H1 (cell line): ENCODE measurements around the gene C1QA. TPM values are rescaled to one million over a fixed set of nuclear protein-coding genes. Genes with fewer than 3 reads are reported as not detected.

Experiments used
- CTCF ChIA-PET: fragments of 300-600 bp; sonication (Branson Sonifier 250); formaldehyde crosslinking; loops from one replicate; lab custom pipeline; 2021; ENCODE audit not compliant: partially characterized antibody; lab: Charles Lee
- POLR2A ChIA-PET: fragments of 300-600 bp; sonication (Branson Sonifier 250); formaldehyde crosslinking; loops from one replicate; lab custom pipeline; 2021; ENCODE audit warnings: inconsistent platforms; ENCODE audit not compliant: partially characterized antibody; lab: Charles Lee
- DNase-seq, 2 experiments: peaks; one replicate each; pipeline versions ENCODE4 v3.0.0 to v3.0.0-alpha.2; 2010 to 2022; ENCODE audit warnings: low spot score in 2 of 2, low read depth in 1 of 2, mixed read lengths in 1 of 2
- FAIRE-seq: peaks from 2 replicates; lab custom pipeline; 2011; peaks lifted over from hg19 to GRCh38; lab: Jason Lieb, UNC
- H2AFZ ChIP-seq: 2 replicates; pipeline ENCODE4 v1.8.1; 2012; ENCODE audit warnings: low read length, inconsistent platforms
- H2AK5ac ChIP-seq: 2 replicates; pipeline ENCODE4 v1.6.1; 2013; ENCODE audit warnings: low read depth, low read length
- H2BK120ac ChIP-seq: replicated peaks from 2 replicates; pipeline ENCODE3; 2013; ENCODE audit warnings: low read depth, low read length, inconsistent platforms
- H2BK12ac ChIP-seq: 2 replicates; pipeline ENCODE4 v1.6.1; 2013; ENCODE audit warnings: low read depth, low read length
- H2BK15ac ChIP-seq: 2 replicates; pipeline ENCODE4 v1.6.1; 2013; ENCODE audit warnings: low read length
- H2BK20ac ChIP-seq: 2 replicates; pipeline ENCODE4 v1.6.1; 2013; ENCODE audit warnings: low read length
- H2BK5ac ChIP-seq: 2 replicates; pipeline ENCODE4 v1.6.1; 2013; ENCODE audit warnings: low read depth, low read length
- H3K14ac ChIP-seq: 2 replicates; pipeline ENCODE4 v1.6.1; 2013; ENCODE audit warnings: inconsistent platforms; ENCODE audit not compliant: insufficient read length
- H3K18ac ChIP-seq: 2 replicates; pipeline ENCODE4 v1.6.1; 2013; ENCODE audit warnings: low read length; ENCODE audit errors: extremely low read depth
- H3K23ac ChIP-seq: 2 replicates; pipeline ENCODE4 v1.6.1; 2013; ENCODE audit warnings: inconsistent platforms; ENCODE audit not compliant: insufficient read length
- H3K23me2 ChIP-seq: 2 replicates; pipeline ENCODE4 v1.6.1; 2013; ENCODE audit warnings: low read depth, low read length
- H3K27ac ChIP-seq: 2 replicates; pipeline ENCODE4 v1.6.1; 2011; ENCODE audit warnings: low read depth, low read length, inconsistent platforms
- H3K27me3 ChIP-seq, 4 experiments: replicated peaks in 1 of 4; 1 replicate in 1 of 4; 2 replicates in 3 of 4; pipeline versions ENCODE4 v1.6.1 to v1.8.1; 2011 to 2013; ENCODE audit warnings: low read length in 3 of 4, mild to moderate bottlenecking in 3 of 4, inconsistent platforms in 2 of 4, mixed read lengths in 2 of 4, moderate library complexity in 1 of 4; ENCODE audit not compliant: control insufficient read depth in 3 of 4, insufficient read depth in 3 of 4; ENCODE audit errors: extremely low read depth in 1 of 4
- H3K36me3 ChIP-seq, 4 experiments: 2 replicates each; pipeline versions ENCODE4 v1.6.1 to v1.8.1; 2011 to 2013; ENCODE audit warnings: mild to moderate bottlenecking in 4 of 4, low read length in 3 of 4, moderate library complexity in 2 of 4, control low read depth in 1 of 4, inconsistent platforms in 1 of 4; ENCODE audit not compliant: insufficient read depth in 4 of 4, control insufficient read depth in 2 of 4
- H3K4ac ChIP-seq: replicated peaks from 2 replicates; pipeline ENCODE3; 2013; ENCODE audit warnings: low read length, low read depth, mixed read lengths, inconsistent platforms; ENCODE audit not compliant: insufficient read length
- H3K4me1 ChIP-seq, 4 experiments: replicated peaks in 1 of 4; 1 replicate in 1 of 4; 2 replicates in 3 of 4; pipeline versions ENCODE4 v1.6.1 to v1.8.1; 2011 to 2013; ENCODE audit warnings: low read length in 3 of 4, inconsistent platforms in 2 of 4, mixed read lengths in 1 of 4; ENCODE audit not compliant: insufficient read depth in 4 of 4, control insufficient read depth in 3 of 4
- H3K4me2 ChIP-seq, 2 experiments: 2 replicates each; pipeline versions ENCODE4 v1.6.1 to v1.8.1; 2011 to 2013; ENCODE audit warnings: low read depth in 2 of 2, low read length in 2 of 2, control low read depth in 1 of 2, inconsistent platforms in 1 of 2, mild to moderate bottlenecking in 1 of 2; ENCODE audit not compliant: insufficient read depth in 1 of 2
- H3K4me3 ChIP-seq, 4 experiments: fragments of 200-600, 300-600 bp in 1 of 4; sonication (generic), shearing (Covaris generic), sonication (Bioruptor Twin) in 1 of 4; 2 replicates each; pipeline versions ENCODE4 v1.5.1 to v1.8.1; 2011 to 2016; ENCODE audit warnings: low read length in 4 of 4, low read depth in 3 of 4, control low read depth in 2 of 4, inconsistent platforms in 2 of 4, mild to moderate bottlenecking in 2 of 4, mixed read lengths in 1 of 4, moderate library complexity in 1 of 4; ENCODE audit not compliant: insufficient read depth in 2 of 4; ENCODE audit errors: extremely low read depth in 1 of 4
- H3K56ac ChIP-seq: replicated peaks from 2 replicates; pipeline ENCODE3; 2013; ENCODE audit warnings: low read depth, mild to moderate bottlenecking, mixed read lengths, low read length, inconsistent platforms; ENCODE audit not compliant: insufficient read length
- H3K79me1 ChIP-seq: 2 replicates; pipeline ENCODE4 v1.6.1; 2013; ENCODE audit warnings: low read depth, low read length, control low read depth
- H3K79me2 ChIP-seq, 2 experiments: 2 replicates each; pipeline versions ENCODE4 v1.6.1 to v1.8.1; 2012 to 2013; ENCODE audit warnings: low read length in 2 of 2, mild to moderate bottlenecking in 2 of 2, inconsistent platforms in 1 of 2; ENCODE audit not compliant: insufficient read depth in 2 of 2, control insufficient read depth in 1 of 2
- H3K9ac ChIP-seq, 4 experiments: replicated peaks in 1 of 4; 1 replicate in 1 of 4; 2 replicates in 3 of 4; pipeline versions ENCODE4 v1.6.1 to v1.8.1; 2011 to 2013; ENCODE audit warnings: low read depth in 3 of 4, low read length in 3 of 4, control low read depth in 2 of 4, mild to moderate bottlenecking in 2 of 4, moderate library complexity in 2 of 4, inconsistent platforms in 1 of 4; ENCODE audit errors: extremely low read depth in 1 of 4
- H3K9me3 ChIP-seq, 2 experiments: 2 replicates each; pipeline versions ENCODE4 v1.6.1 to v1.8.1; 2012 to 2013; ENCODE audit warnings: mild to moderate bottlenecking in 2 of 2, moderate library complexity in 2 of 2, control low read depth in 1 of 2, inconsistent platforms in 1 of 2, low read depth in 1 of 2, low read length in 1 of 2, mixed read lengths in 1 of 2; ENCODE audit not compliant: insufficient read depth in 2 of 2
- H4K20me1 ChIP-seq, 2 experiments: replicated peaks in 1 of 2; 2 replicates each; pipeline versions ENCODE3 to v1.8.1; 2011 to 2013; ENCODE audit warnings: inconsistent platforms in 2 of 2, low read length in 2 of 2, mild to moderate bottlenecking in 1 of 2; ENCODE audit not compliant: insufficient read depth in 2 of 2, control insufficient read depth in 1 of 2
- H4K5ac ChIP-seq: 2 replicates; pipeline ENCODE4 v1.6.1; 2013; ENCODE audit warnings: low read length, low read depth, mixed read lengths, inconsistent platforms; ENCODE audit not compliant: insufficient read length
- H4K8ac ChIP-seq: 2 replicates; pipeline ENCODE4 v1.8.0; 2013; ENCODE audit warnings: mild to moderate bottlenecking, moderate library complexity, low read length, inconsistent platforms; ENCODE audit not compliant: insufficient read depth; ENCODE audit errors: extremely low read depth
- H4K91ac ChIP-seq: replicated peaks from 2 replicates; pipeline ENCODE3; 2013; ENCODE audit warnings: low read length, mixed read lengths, inconsistent platforms; ENCODE audit not compliant: insufficient read length
- CBX8 ChIP-seq: fragments of 300-800, 300-1000 bp; sonication (generic); IDR thresholded peaks from 2 replicates; pipeline ENCODE4 v1.7.1; 2016; ENCODE audit warnings: low read depth, low read length, borderline replicate concordance
- CHD2 ChIP-seq: IDR thresholded peaks from 2 replicates; pipeline ENCODE4 v1.6.1; 2012; ENCODE audit warnings: low read length, improper control_type of control experiment
- EZH2 ChIP-seq: fragments of 200-600 bp; sonication (generic); IDR thresholded peaks from 2 replicates; pipeline ENCODE4 v1.7.1; 2012; ENCODE audit warnings: low read depth, mild to moderate bottlenecking, moderate library complexity, low read length, inconsistent platforms; ENCODE audit not compliant: severe bottlenecking
- HDAC6 ChIP-seq: IDR thresholded peaks from one replicate; pipeline ENCODE4 v1.7.1; 2012; ENCODE audit warnings: low read depth, mild to moderate bottlenecking, inconsistent platforms, low read length, moderate library complexity
- KDM4A ChIP-seq: IDR thresholded peaks from one replicate; pipeline ENCODE4 v1.7.1; 2012; ENCODE audit warnings: low read depth, mild to moderate bottlenecking, moderate library complexity, low read length, inconsistent platforms; ENCODE audit not compliant: severe bottlenecking
- POLR2A ChIP-seq, 2 experiments: IDR thresholded peaks; 1 replicate in 1 of 2; 2 replicates in 1 of 2; pipeline ENCODE4 v1.6.1; 2011; ENCODE audit warnings: low read depth in 2 of 2, low read length in 2 of 2, mild to moderate bottlenecking in 2 of 2; ENCODE audit errors: control extremely low read depth in 1 of 2
- RXRA ChIP-seq: IDR thresholded peaks from 2 replicates; pipeline ENCODE4 v1.6.1; 2011; ENCODE audit warnings: low read depth, mild to moderate bottlenecking, low read length, moderate library complexity; ENCODE audit not compliant: insufficient read depth
- SIN3A ChIP-seq, 2 experiments: IDR thresholded peaks in 1 of 2; conservative IDR thresholded peaks in 1 of 2; 2 replicates each; pipeline ENCODE4 v1.6.1; 2011 to 2012; ENCODE audit warnings: low read length in 2 of 2, improper control_type of control experiment in 1 of 2, low read depth in 1 of 2, mild to moderate bottlenecking in 1 of 2
- SIX5 ChIP-seq: IDR thresholded peaks from 2 replicates; pipeline ENCODE4 v1.6.1; 2011; ENCODE audit warnings: mild to moderate bottlenecking, low read depth, low read length
- TAF1 ChIP-seq: IDR thresholded peaks from 2 replicates; pipeline ENCODE4 v1.6.1; 2011; ENCODE audit warnings: mild to moderate bottlenecking, low read depth, low read length
- TEAD4 ChIP-seq: IDR thresholded peaks from 2 replicates; pipeline ENCODE4 v1.6.1; 2012; ENCODE audit warnings: low read depth, low read length, inconsistent platforms, mixed read lengths
- WGBS, 2 experiments: shearing (Covaris generic) in 1 of 2; methylation state at CpG; one replicate each; pipeline versions ENCODE4 v1.1.6 to v1.1.7; 2013 to 2015; ENCODE audit warnings: low lambda C conversion rate in 2 of 2, mixed read lengths in 2 of 2, inconsistent platforms in 1 of 2, low coverage in 1 of 2, missing lambda C conversion rate in 1 of 2; ENCODE audit not compliant: insufficient replicate concordance in 2 of 2, insufficient coverage in 1 of 2, insufficient read length in 1 of 2; ENCODE audit errors: extremely low coverage in 1 of 2, missing lambda C conversion rate in 1 of 2; 5-methylcytosine and 5-hydroxymethylcytosine counted together
- polyA plus RNA-seq, 7 experiments: library from polyadenylated mRNA; depleted of rRNA in 3 of 7; stranded (reverse) in 5 of 7; unstranded in 2 of 7; fragments of >200 nt in 5 of 7; fragments of 200-250 nt in 2 of 7; gene quantifications; 1 replicate in 5 of 7; 2 replicates in 1 of 7; 4 replicates in 1 of 7; pipeline versions ENCODE4 v1.2.1 to v1.2.3, GENCODE V29; 2011 to 2013; ENCODE audit warnings: missing spikeins in 2 of 7, mixed read lengths in 2 of 7
- total RNA-seq: library from RNA; stranded (reverse); fragmentation: NEBNext Ultra II Directional; extraction: Animal tissue kit (Norgen Biotek cat#: 25700); gene quantifications from 2 replicates; pipeline ENCODE4 v1.2.1, GENCODE V29; 2021
- TF ChIP-seq, protein P1 (sequence below), 3 experiments: IDR thresholded peaks; 1 replicate in 2 of 3; 2 replicates in 1 of 3; pipeline versions ENCODE4 v1.5.1 to v1.6.1; 2011; ENCODE audit warnings: low read length in 3 of 3, mild to moderate bottlenecking in 3 of 3, inconsistent platforms in 2 of 3, low read depth in 1 of 3, moderate library complexity in 1 of 3; ENCODE audit not compliant: insufficient read depth in 1 of 3; ENCODE audit errors: control extremely low read depth in 1 of 3

Gene C1QA
- total and polyA plus RNA-seq, 2 of the 8 experiments (the other 6 are each of a cell fraction or from before 2014, with no cell fraction given): not detected

DNA sequence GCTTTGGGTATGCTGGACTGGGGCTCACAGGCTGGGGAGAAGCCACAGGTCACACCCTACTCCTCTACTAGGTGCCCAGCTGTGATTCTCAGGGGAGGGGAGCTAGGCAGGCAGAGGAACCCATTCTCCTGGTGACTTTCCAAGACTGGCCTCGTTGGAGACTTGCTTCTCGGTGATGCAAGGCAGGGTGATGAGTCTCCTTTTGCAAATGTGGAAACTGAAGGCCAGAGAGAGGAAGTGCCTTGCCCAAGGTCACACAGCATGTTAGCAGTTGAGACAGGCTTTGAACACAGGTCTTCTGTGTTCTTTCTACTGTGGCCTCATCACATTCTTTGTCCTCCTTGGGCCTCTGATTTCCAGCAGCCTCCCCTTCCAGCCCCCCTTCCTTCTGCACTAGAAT is 20.5 kb upstream of the C1QA start:
- ChIA-PET POLR2A (interaction anchor here (1.5 kb wide), 1 partner anchor 10 kb away, joined by 6 read pairs; no protein-coding TSS in a partner anchor), CTCF (interaction anchor here (1.0 to 3.4 kb wide), 4 partner anchors 26 to 199 kb away, joined by 4 to 9 read pairs (median 6); no protein-coding TSS in a partner anchor)
- H3K18ac ChIP-seq: no peak overlapping the region
- H3K4me1 ChIP-seq: peaks cover 0 to 5% (median under 1%) of the 10 kb centered on the region in 4 experiments; a peak in 5 of 7 replicates
- H3K23ac ChIP-seq: no peak overlapping the region
- H3K27ac ChIP-seq: no peak overlapping the region
- no peak overlapping the region for H4K91ac ChIP-seq
- H2AK5ac ChIP-seq: no peak overlapping the region
- no peak overlapping the region for H2BK20ac ChIP-seq
- H2BK5ac ChIP-seq: no peak overlapping the region
- H3K4me2 ChIP-seq: no peak overlapping the region
- H3K9me3 ChIP-seq: no peaks in the 10 kb centered on the region
- 86% methylated on average over 2 of the region's 2 CpGs; no CpG with 5 or more reads in 1 of the 2 experiments for WGBS, 2 experiments
- no peak overlapping the region for H2BK120ac ChIP-seq
- no peak overlapping the region for H3K56ac ChIP-seq
- H3K23me2 ChIP-seq: no peaks in the 10 kb centered on the region
- H2BK15ac ChIP-seq: 0 out of 2 replicates have a peak overlapping the region, but pooled peaks have one; percentile 29
- H3K14ac ChIP-seq: no peak overlapping the region
- no peaks in the 10 kb centered on the region for H3K36me3 ChIP-seq
- DNase-seq (no peak), FAIRE-seq (no peak)
- H3K4ac ChIP-seq: no peak overlapping the region
- no peak overlapping the region for H4K8ac ChIP-seq
- H4K20me1 ChIP-seq: peaks cover 0 to 7% of the 10 kb centered on the region in 2 experiments
- H3K79me2 ChIP-seq: no peaks in the 10 kb centered on the region
- no peak overlapping the region for H3K9ac ChIP-seq
- H2AFZ ChIP-seq: no peak overlapping the region
- H4K5ac ChIP-seq: no peak overlapping the region
- no peaks in the 10 kb centered on the region; a peak in 1 of 7 replicates for H3K27me3 ChIP-seq
- H2BK12ac ChIP-seq: no peak overlapping the region
- H3K4me3 ChIP-seq: no peak overlapping the region
- H3K79me1 ChIP-seq: no peaks in the 10 kb centered on the region
- TF ChIP-seq, protein P1, sequence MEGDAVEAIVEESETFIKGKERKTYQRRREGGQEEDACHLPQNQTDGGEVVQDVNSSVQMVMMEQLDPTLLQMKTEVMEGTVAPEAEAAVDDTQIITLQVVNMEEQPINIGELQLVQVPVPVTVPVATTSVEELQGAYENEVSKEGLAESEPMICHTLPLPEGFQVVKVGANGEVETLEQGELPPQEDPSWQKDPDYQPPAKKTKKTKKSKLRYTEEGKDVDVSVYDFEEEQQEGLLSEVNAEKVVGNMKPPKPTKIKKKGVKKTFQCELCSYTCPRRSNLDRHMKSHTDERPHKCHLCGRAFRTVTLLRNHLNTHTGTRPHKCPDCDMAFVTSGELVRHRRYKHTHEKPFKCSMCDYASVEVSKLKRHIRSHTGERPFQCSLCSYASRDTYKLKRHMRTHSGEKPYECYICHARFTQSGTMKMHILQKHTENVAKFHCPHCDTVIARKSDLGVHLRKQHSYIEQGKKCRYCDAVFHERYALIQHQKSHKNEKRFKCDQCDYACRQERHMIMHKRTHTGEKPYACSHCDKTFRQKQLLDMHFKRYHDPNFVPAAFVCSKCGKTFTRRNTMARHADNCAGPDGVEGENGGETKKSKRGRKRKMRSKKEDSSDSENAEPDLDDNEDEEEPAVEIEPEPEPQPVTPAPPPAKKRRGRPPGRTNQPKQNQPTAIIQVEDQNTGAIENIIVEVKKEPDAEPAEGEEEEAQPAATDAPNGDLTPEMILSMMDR (IDR thresholded peaks at IDR 0.05; ENCODE audit: control extremely low read depth in 1 of 3, insufficient read depth in 1 of 3, low read depth in 1 of 3, low read length in 3 of 3): no peak
- TF ChIP-seq EZH2 (no peak), RXRA (no peak), CBX8 (no peak), SIX5 (no peak), HDAC6 (no peak), CHD2 (no peak), POLR2A (IDR thresholded peaks at IDR 0.05; ENCODE audit: control extremely low read depth in 1 of 2, low read depth in 2 of 2, low read length in 2 of 2) (no peak), TEAD4 (no peak), SIN3A (conservative IDR thresholded peaks at IDR 0.05 in 1 of 2, IDR thresholded peaks at IDR 0.05 in 1 of 2; ENCODE audit: low read depth in 1 of 2, low read length in 2 of 2) (no peak), TAF1 (no peak), KDM4A (no peak)
